K562 (cell line): ENCODE measurements around the gene RMC1. TPM values are rescaled to one million over a fixed set of nuclear protein-coding genes. Genes with fewer than 3 reads are reported as not detected.

ENCODE experiments used
- ATAC-seq: fragments of 200-7000 bp; cut with Tn5 transposase; 3 replicates; pipeline ENCODE4 v1.9.1; 2020; ENCODE audit warnings: moderate library complexity
- BruUV-seq: library from RNA; stranded (reverse); fragments of 400-500 nt; replicated peaks from 2 replicates; lab custom pipeline; 2021; lab: Mats Ljungman, UMichigan
- CTCF ChIA-PET: fragments of 300-600 bp; formaldehyde crosslinking; extraction: SDS; loops from one replicate; lab custom pipeline; 2021; ENCODE audit warnings: low intra/inter-chr PET ratio; lab: Yijun Ruan, JAX
- POLR2A ChIA-PET: fragments of 300-600, 350-650 bp; sonication (Branson Sonifier 250); formaldehyde crosslinking; extraction: SDS; loops from one replicate; lab custom pipeline; 2021; ENCODE audit warnings: antibody characterized with exemption, inconsistent platforms; lab: Yijun Ruan, JAX
- DNase-seq, 4 experiments: peaks; one replicate each; pipeline versions ENCODE4 v3.0.0 to v3.0.0-alpha.2; 2011 to 2018; ENCODE audit warnings: low spot score in 3 of 4, mixed read lengths in 3 of 4; ENCODE audit errors: extremely low read depth in 1 of 4
- FAIRE-seq: peaks from 2 replicates; lab custom pipeline; 2011; peaks lifted over from hg19 to GRCh38; lab: Jason Lieb, UNC
- H2AFZ ChIP-seq: 2 replicates; pipeline ENCODE4 v1.6.0; 2011; ENCODE audit warnings: low read depth, low read length, control low read depth, inconsistent platforms
- H3K27ac ChIP-seq: fragments of 200-600 bp; 3 replicates; pipeline ENCODE4 v1.8.0; 2011; ENCODE audit warnings: low read depth, mild to moderate bottlenecking, control low read depth, inconsistent platforms, low read length, moderate library complexity, mixed read lengths; ENCODE audit errors: extremely low read depth
- H3K27me3 ChIP-seq, 2 experiments: fragments of 300-600 bp in 1 of 2; 2 replicates in 1 of 2; 3 replicates in 1 of 2; pipeline versions ENCODE4 v1.6.0 to v1.8.0; 2011; ENCODE audit warnings: inconsistent platforms in 2 of 2, low read length in 2 of 2, mild to moderate bottlenecking in 1 of 2, mixed read lengths in 1 of 2, moderate library complexity in 1 of 2; ENCODE audit not compliant: control insufficient read depth in 2 of 2, insufficient read depth in 2 of 2
- H3K36me3 ChIP-seq: fragments of 300-600 bp; 3 replicates; pipeline ENCODE4 v1.8.0; 2011; ENCODE audit warnings: mild to moderate bottlenecking, low read length, inconsistent platforms; ENCODE audit not compliant: control insufficient read depth, insufficient read depth
- H3K4me1 ChIP-seq, 2 experiments: fragments of 200-600 bp in 1 of 2; replicated peaks in 1 of 2; 2 replicates in 1 of 2; 3 replicates in 1 of 2; pipeline versions ENCODE4 v1.5.1 to v1.8.0; 2011; ENCODE audit warnings: inconsistent platforms in 2 of 2, low read length in 2 of 2, mild to moderate bottlenecking in 1 of 2, mixed read lengths in 1 of 2, moderate library complexity in 1 of 2; ENCODE audit not compliant: control insufficient read depth in 2 of 2, insufficient read depth in 2 of 2
- H3K4me2 ChIP-seq: 2 replicates; pipeline ENCODE4 v1.6.1; 2011; ENCODE audit warnings: low read length, control low read depth, inconsistent platforms, mixed read lengths; ENCODE audit not compliant: insufficient read depth
- H3K4me3 ChIP-seq: fragments of 200-600 bp; sonication (generic), shearing (Covaris generic); 2 replicates; pipeline ENCODE4 v1.5.1; 2016; ENCODE audit warnings: control low read depth, inconsistent platforms
- H3K79me2 ChIP-seq: fragments of 200-600 bp; 3 replicates; pipeline ENCODE4 v1.8.0; 2011; ENCODE audit warnings: low read length, inconsistent platforms; ENCODE audit not compliant: control insufficient read depth, insufficient read depth
- H3K9ac ChIP-seq, 2 experiments: 2 replicates each; pipeline versions ENCODE4 v1.6.0 to v1.6.1; 2011; ENCODE audit warnings: low read depth in 2 of 2, low read length in 2 of 2, control low read depth in 1 of 2, inconsistent platforms in 1 of 2, mild to moderate bottlenecking in 1 of 2, mixed read lengths in 1 of 2; ENCODE audit not compliant: insufficient read depth in 1 of 2
- H3K9me1 ChIP-seq: one replicate; pipeline ENCODE4 v1.6.0; 2011; ENCODE audit warnings: inconsistent platforms, mild to moderate bottlenecking, low read length, moderate library complexity; ENCODE audit not compliant: control insufficient read depth, insufficient read depth
- H3K9me3 ChIP-seq: replicated peaks from 2 replicates; pipeline ENCODE4 v1.5.1; 2011; ENCODE audit warnings: low read depth, low read length, inconsistent platforms; ENCODE audit not compliant: control insufficient read depth, insufficient read depth
- H4K20me1 ChIP-seq: replicated peaks from 2 replicates; pipeline ENCODE4 v1.6.1; 2011; ENCODE audit warnings: low read length, inconsistent platforms, mixed read lengths; ENCODE audit not compliant: control insufficient read depth, insufficient read depth
- FIP1L1 ChIP-seq: fragments of 200-400 bp; formaldehyde crosslinking; IDR thresholded peaks from 2 replicates; pipeline ENCODE4 v1.6.1; 2018; ENCODE audit warnings: mild to moderate bottlenecking, low read depth, low read length; ENCODE audit not compliant: poor library complexity, severe bottlenecking
- PHF8 ChIP-seq: fragments of 200-600 bp; sonication (generic); IDR thresholded peaks from 2 replicates; pipeline ENCODE4 v1.6.1; 2012; ENCODE audit warnings: mixed run types, mild to moderate bottlenecking, inconsistent platforms, low read length, moderate library complexity, borderline replicate concordance
- PTRF ChIP-seq: fragments of 450-650 bp; IDR thresholded peaks from 2 replicates; pipeline ENCODE4 v1.6.1; 2016; ENCODE audit warnings: mild to moderate bottlenecking, missing genetic modification characterization, missing compliant biosample characterization
- ZNF311 ChIP-seq: fragments of 250-450 bp; sonication (Bioruptor Pico); IDR thresholded peaks from 2 replicates; pipeline ENCODE4 v1.4.0; 2020; ENCODE audit warnings: mild to moderate bottlenecking, moderate library complexity
- WGBS: fragments of 100-300 bp; shearing (Covaris generic); methylation state at CpG from one replicate; pipeline ENCODE4 v1.1.6; 2016; ENCODE audit warnings: low coverage, mixed read lengths; ENCODE audit not compliant: insufficient coverage; ENCODE audit errors: missing lambda C conversion rate; 5-methylcytosine and 5-hydroxymethylcytosine counted together
- in situ Hi-C: fragments of 300-500 bp; cut with MboI; formaldehyde crosslinking; loops from 4 replicates; pipeline ENCODE4 v1.15.0; 2018; ENCODE audit warnings: inconsistent platforms, mixed read lengths
- intact Hi-C: fragments of 100-400 bp; cut with micrococcal nuclease; formaldehyde crosslinking; loops from 2 replicates; pipeline ENCODE4 v1.14.2; 2022
- polyA plus RNA-seq, 8 experiments: library from polyadenylated mRNA; depleted of rRNA in 4 of 8; stranded (reverse) in 5 of 8; unstranded in 3 of 8; fragments of >200 nt; fragmentation: Nextera tagmentation in 2 of 8; fragmentation: Illumina TruSeq in 1 of 8; extraction: Ambion mirVana in 2 of 8; extraction: Trizol in 1 of 8; gene quantifications; 2 replicates each; pipeline versions ENCODE4 v1.2.1 to v1.2.3, GENCODE V29; 2011 to 2014; ENCODE audit warnings: inconsistent platforms in 1 of 8, missing spikeins in 1 of 8
- total RNA-seq, 7 experiments: library from RNA; depleted of rRNA in 6 of 7; stranded (reverse); fragments of >200 nt in 6 of 7; fragmentation: Illumina TruSeq in 2 of 7; extraction: Trizol in 2 of 7; gene quantifications; 2 replicates each; pipeline versions ENCODE4 v1.2.1 to v1.2.3, GENCODE V29; 2011 to 2021; ENCODE audit warnings: low replicate concordance in 1 of 7
- TF ChIP-seq, protein P1 (sequence below): sonication (generic); formaldehyde crosslinking; IDR thresholded peaks from 2 replicates; pipeline ENCODE4 v1.8.1; 2023; ENCODE audit warnings: missing genetic modification reagents, mild to moderate bottlenecking, borderline replicate concordance

RMC1 gene
- total and polyA plus RNA-seq, 9 of the 15 experiments (the other 6 are each of a cell fraction or from before 2014, with no cell fraction given), result 7.5 to 42.4 (median 35.5) TPM

GRCh38 chr18:23498117-23498516 is 5.2 kb upstream of the RMC1 start:
- no peaks in the 10 kb centered on the region for H4K20me1 ChIP-seq
- H3K27ac ChIP-seq, result no peak overlapping the region
- peaks cover 8 to 9% of the 10 kb centered on the region in 2 experiments; a peak in 4 of 5 replicates for H3K4me1 ChIP-seq
- no peaks in the 10 kb centered on the region for H3K36me3 ChIP-seq
- no peaks in the 10 kb centered on the region for H3K79me2 ChIP-seq
- WGBS, result 80% methylated on average over 2 of the region's 2 CpGs
- TF ChIP-seq, protein P1, sequence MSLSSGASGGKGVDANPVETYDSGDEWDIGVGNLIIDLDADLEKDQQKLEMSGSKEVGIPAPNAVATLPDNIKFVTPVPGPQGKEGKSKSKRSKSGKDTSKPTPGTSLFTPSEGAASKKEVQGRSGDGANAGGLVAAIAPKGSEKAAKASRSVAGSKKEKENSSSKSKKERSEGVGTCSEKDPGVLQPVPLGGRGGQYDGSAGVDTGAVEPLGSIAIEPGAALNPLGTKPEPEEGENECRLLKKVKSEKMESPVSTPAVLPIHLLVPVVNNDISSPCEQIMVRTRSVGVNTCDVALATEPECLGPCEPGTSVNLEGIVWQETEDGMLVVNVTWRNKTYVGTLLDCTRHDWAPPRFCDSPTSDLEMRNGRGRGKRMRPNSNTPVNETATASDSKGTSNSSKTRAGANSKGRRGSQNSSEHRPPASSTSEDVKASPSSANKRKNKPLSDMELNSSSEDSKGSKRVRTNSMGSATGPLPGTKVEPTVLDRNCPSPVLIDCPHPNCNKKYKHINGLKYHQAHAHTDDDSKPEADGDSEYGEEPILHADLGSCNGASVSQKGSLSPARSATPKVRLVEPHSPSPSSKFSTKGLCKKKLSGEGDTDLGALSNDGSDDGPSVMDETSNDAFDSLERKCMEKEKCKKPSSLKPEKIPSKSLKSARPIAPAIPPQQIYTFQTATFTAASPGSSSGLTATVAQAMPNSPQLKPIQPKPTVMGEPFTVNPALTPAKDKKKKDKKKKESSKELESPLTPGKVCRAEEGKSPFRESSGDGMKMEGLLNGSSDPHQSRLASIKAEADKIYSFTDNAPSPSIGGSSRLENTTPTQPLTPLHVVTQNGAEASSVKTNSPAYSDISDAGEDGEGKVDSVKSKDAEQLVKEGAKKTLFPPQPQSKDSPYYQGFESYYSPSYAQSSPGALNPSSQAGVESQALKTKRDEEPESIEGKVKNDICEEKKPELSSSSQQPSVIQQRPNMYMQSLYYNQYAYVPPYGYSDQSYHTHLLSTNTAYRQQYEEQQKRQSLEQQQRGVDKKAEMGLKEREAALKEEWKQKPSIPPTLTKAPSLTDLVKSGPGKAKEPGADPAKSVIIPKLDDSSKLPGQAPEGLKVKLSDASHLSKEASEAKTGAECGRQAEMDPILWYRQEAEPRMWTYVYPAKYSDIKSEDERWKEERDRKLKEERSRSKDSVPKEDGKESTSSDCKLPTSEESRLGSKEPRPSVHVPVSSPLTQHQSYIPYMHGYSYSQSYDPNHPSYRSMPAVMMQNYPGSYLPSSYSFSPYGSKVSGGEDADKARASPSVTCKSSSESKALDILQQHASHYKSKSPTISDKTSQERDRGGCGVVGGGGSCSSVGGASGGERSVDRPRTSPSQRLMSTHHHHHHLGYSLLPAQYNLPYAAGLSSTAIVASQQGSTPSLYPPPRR (CRISPR knock-in tag), result no peak
- peak; percentile 56; the same call in 1 of the 2 replicates for TF ChIP-seq PTRF (tag)
- 0 out of 2 replicates have a peak, but pooled peaks have one; percentile 43 for TF ChIP-seq ZNF311 (CRISPR knock-in tag)
- TF ChIP-seq FIP1L1, result no peak
- no peak for TF ChIP-seq PHF8
- H3K9me3 ChIP-seq, result no peaks in the 10 kb centered on the region
- FAIRE-seq (no peak), ATAC-seq (no peak), DNase-seq (no peak)
- ChIA-PET POLR2A (interaction anchor here (0.6 to 3.5 kb wide), 5 partner anchors 10 to 42 kb away, joined by 3 to 20 read pairs (median 3); no protein-coding TSS in a partner anchor), CTCF (interaction anchor here (1.9 kb wide), 1 partner anchor 89 kb away, joined by 12 read pairs; the partner anchor contains the start of gene NPC1)
- H3K9me1 ChIP-seq, result no peaks in the 10 kb centered on the region
- H3K9ac ChIP-seq, result no peak overlapping the region
- no peaks in the 10 kb centered on the region for H3K27me3 ChIP-seq
- intact Hi-C loops, result loop anchor here (2.0 kb wide), 1 partner anchor 205 kb away; no protein-coding TSS in a partner anchor
- BruUV-seq, result no TSS peak
- in situ Hi-C loops, result no loop called here
- no peak overlapping the region for H3K4me3 ChIP-seq
- peak overlapping the region; percentile 37; the same call in 1 of the 2 replicates for H2AFZ ChIP-seq
- H3K4me2 ChIP-seq, result no peak overlapping the region
